NCI-H146 (cell line): Measurements from ENCODE around the gene TSPO2.

Experiments used
- DNase-seq: peaks from one replicate; lab custom pipeline; 2025; lab: John Stamatoyannopoulos, UW

The TSPO2 gene

DNA sequence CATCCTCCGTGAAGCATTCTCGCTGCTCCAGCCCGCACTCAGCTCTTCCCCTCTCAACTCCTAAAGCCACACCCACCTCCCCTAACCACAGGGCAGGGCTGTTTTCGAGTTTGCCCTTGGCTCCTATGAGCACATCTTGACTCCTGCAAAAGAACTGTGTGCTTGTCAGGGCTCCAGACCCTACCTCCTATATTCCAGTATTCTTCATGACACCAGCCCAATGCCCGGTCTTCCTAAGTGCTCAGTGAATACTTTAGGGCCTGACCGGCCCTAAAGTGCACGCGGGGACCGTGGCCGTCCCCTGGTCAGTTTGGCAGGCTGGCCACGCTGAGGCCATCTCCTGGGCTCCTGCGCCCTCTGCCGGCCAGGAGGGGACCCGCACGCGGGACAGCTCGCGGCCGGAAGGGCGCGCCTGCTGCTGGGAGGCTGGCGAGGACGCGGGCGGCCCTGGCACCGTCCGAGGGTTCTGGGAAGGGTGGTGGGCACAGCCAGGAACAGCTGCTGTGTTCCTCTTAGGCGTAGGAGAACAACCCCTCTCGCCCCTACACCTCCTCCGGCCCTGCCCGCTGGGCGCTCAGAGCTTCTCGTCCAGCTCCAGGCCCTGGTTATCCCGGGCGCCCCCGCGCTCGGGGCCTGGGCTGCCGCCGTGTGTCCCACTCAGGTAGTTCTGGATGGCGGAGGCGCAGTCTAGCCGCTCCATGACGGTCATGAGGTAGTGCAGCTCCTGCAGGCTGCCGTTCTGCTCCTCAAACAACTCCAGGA lies 14.3 kb upstream of the TSPO2 start:
- DNase-seq: peak; percentile 90

GRCh38 chr6:41028561-41029412 lies 13.5 kb upstream of the TSPO2 start:
- peak; percentile 90 for DNase-seq

- no peak for DNase-seq
Observed at GRCh38 chr6:41032830-41033229, 9.4 kb upstream of the TSPO2 start.

- no peak for DNase-seq
Observed at GRCh38 chr6:41033776-41034175, 8.5 kb upstream of the TSPO2 start.

DNA sequence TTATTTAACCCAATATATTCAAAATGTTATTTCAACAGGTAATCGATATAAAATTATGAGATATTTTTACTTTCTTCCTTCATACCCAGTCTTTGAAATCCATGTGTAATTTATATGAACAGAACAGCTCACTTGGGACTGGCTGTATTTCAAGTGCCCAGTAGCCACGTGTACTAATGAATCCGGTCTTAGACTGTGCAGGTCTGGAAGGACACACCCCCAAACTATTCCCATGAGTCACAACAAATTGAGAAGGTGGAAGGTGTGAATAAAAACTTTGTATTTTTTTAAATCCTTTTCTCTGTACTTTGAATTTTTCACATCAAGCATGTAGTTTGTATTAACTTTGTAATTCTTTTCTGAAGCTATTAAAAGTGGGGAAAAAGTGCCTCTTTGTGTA lies 6.1 kb upstream of the TSPO2 start:
- no peak for DNase-seq

GRCh38 chr6:41036601-41037000 lies 5.7 kb upstream of the TSPO2 start:
- DNase-seq: no peak

GRCh38 chr6:41037107-41037900 lies 5.0 kb upstream of the TSPO2 start:
- DNase-seq: no peak

DNA sequence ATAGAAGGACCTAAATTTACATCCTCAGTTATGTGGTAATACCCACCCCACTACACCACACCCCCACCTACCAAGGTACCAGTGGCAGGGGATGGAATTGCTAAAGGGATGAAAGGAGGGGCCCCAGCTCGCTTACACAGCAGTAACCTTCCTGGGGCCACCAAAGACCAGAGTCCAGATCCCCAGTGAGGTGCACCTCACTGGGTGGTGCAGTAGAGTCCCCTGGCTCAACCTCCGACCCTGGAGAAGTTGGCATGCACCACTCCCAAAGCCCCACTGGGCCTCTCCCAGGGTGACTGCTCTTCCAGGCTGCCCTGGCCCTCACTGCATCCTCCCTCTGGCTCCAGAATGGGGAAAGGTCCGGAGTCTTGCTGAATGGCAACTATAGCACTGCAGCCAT lies 4.1 kb upstream of the TSPO2 start:
- DNase-seq: no peak

DNA sequence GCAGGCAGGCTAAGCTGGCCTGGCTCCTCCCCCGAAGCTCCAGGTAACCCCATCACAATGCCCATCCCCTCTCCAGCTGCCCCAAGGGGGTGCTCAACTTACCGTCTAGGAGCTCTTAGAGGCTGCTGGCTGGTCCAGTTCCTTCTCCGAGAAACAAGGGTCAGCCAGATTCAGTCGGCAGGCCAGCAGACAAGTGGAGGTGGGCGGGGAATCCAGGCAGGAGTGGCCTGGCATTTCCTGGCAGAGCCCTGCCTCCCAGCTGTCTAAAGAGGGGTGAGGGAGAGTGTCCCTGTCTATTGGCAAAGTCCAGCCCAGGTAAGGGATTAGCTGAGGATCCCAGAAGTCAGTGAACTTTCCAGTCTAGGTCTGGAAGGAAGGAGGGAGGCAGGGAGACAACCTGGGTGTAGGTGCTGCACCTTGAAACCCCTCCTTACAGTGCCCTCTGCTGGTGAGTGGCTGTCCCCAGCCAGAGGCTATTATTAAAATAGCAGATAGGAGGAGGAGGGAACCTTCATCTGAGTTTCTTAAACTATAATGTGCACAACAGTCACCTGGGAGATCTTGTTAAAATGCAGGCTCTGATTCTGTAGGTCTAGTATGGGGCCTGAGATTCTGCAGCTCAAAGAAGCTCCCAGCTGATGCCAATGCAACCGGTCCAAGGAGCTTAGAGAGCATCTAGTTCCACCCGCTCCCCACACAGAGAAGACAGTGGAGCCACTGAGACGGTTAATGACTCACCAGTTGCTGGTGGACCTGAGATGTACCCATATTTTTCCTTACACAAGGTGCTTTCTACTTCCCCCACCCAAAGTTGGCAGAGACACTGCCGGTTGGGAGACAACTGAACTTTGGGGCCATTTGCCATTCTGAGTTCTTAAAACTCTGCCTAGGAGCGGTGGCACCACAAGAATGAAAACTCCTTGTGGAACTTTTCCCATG lies 2.9 kb upstream of the TSPO2 start, which contains the start of gene UNC5CL:
Gene UNC5CL, minus strand, starts transcription at position 162 of the 939 bp plus-strand sequence. CDS start 4,147 bp downstream, outside the sequence.
- DNase-seq: peak; percentile 76

GRCh38 chr6:41040101-41040939 lies 1.9 kb upstream of the TSPO2 start:
- DNase-seq: no peak

DNA sequence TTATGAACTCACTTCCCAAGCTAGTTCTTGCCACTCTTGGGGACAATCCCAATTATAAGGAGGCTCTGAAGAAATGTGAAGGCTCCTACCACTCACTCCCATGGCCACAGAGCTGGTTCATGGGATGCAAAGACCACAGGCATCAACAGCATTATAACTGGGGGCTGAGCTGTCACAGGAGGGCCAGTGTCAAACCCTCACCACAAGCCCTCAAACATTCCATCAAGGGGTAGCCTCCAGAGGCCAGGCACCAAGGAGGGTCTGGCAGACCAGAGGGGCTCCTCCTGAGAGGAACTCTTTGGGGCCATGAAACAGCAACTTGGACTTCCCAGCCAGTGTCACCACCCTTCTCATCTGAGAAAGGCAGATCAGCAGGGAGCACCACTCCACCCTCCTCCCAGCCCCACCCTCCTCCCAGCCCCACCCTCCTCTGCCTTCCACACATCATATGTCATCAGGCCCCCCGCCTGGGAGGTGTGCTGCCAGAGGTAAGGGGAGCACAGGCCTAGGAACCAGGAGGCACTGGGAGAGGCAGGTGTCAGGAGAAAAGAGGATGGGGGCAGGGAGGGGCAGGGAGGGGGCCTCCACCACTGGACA lies 1.2 kb upstream of the TSPO2 start:
- peak; percentile 22 for DNase-seq

- no peak for DNase-seq
Observed at GRCh38 chr6:41043151-41043550, 884 bp downstream of the TSPO2 start.

DNA sequence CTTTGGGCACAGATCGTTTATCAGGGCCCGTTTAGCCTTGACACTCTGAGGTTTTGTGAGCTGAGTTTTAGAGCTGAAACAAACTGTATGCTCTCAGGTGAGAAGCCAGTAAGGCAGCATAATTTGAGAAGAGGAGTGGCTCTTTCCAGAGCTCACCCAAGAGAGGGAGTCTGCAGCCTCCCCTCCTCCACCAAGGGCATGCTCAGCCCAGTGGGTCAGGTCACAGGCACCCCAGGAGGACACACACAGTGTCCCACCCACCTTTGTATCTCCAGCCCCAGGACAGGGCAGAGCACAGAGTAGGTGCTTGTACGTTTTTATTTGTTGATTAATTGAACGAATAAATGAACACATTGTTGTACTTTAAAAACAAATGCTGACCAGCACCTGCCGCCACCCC lies 3.4 kb downstream of the TSPO2 start:
- DNase-seq: no peak

GRCh38 chr6:41046084-41046483 lies 3.8 kb downstream of the TSPO2 start:
- DNase-seq: no peak

DNA sequence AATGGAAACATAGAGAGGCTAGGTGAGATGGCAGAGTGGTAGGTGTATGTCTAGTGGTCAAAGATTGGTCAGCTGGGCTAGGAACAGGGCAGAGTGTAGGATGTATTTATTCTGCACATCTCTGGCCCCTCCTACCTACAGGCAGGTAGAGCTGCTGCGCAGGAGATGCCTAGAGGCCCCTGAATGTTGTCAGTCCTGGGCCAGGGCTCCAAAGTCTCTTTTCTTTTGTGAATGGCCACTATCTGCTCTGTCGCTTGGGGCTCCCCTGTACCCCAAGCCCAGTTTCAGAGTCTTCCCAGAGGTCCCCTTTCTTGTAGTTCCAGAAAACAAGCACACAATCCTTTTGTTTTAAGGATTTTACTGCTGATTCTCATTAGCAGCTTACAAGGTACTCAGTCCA lies 5.0 kb downstream of the TSPO2 start:
- DNase-seq: no peak

GRCh38 chr6:41047745-41048732 lies 5.8 kb downstream of the TSPO2 start:
- no peak for DNase-seq

DNA sequence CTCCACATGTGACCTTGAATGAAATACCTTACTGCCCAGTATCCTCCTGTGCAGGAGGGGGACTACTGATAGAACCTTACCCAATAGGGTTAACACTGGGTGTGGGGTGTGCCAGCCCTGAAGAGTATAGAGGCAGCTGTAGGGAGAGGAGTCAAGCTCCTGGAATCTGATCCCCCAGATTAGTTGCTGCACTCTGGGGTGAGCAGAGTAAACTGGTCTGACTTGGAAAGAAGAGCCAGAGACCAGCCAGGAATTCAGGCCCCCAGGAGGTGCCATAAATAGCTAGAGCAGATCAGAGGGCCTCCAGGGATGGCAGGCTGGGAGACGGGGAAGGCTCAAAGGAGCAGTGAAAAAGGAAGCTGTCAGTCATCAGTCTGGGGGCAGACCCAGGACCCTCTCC lies 7.3 kb downstream of the TSPO2 start:
- no peak for DNase-seq

- DNase-seq: no peak
Observed at GRCh38 chr6:41049955-41050354, 7.7 kb downstream of the TSPO2 start.

DNA sequence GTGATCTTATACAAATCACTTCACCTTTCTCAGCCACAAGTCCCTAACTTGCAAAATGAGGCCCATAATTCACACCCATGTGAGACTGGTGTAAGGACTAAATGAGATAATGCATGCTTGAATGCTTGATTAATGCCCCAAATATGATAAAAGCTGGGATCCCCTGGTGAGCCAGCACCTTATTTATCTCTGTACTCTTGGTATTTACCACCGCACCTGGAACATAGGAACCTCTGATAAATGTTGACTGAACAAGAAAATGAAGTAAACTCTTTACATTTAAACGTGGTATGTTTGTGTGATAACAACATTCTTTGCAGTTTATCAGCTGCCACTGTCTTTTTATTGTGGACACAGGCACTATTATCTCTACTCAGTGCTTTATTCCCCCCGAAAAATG lies 8.3 kb downstream of the TSPO2 start:
- DNase-seq: no peak
